ENCODE results near the gene ABHD3. TPM values are rescaled to one million over a fixed set of nuclear protein-coding genes. Genes with fewer than 3 reads are reported as not detected.
"Not testable (repeated sequence)": the region's sequence is repeated elsewhere in the genome, so short reads cannot be mapped to it uniquely, and the experiment has no call there.

Gene ABHD3
- total RNA-seq, 1 donor from 2014 or later = 10.5 TPM

DNA sequence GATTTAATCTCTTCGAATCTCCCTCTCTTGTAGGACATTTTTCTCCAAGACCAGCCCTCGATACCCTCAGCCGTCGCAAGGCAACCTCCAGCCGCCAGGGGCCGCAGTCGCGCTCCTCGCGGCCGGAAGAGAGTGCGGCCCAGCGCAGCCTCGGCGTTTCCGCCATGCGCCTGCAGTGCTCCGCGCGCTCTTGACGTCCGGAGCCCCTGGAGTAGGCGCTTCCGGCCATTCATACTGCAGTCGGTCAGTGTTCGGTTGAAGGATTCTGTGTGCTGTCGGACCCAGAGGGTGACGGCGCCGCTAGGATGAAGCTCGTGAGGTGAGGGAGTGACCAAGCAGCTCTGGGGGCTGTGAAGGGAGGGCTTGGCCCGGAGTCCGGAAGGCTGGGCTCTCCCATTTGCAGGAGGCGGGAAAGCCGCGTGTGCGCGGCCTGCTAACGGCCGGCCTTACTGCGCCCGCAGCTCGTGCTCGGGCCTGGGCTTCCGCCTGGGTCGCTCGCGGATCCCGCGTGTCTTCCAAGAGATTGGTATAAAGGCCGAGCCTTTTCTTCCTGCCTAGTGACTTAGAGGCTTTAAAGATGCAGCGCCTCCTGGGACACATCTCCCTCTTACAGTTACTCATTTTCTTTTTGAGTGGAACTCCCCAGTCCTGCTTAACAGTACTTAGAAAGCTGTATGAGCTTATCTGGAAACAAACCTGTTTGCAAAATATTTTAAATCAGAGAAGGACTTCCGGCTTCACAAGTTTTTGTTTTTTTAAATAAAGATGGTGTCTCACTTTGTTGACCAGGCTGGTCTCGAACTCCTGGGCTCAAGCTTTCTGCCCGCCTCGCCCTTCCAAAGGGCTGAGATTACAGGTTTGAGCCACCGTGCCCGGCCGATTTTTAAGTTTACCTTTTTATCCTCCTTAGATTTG is 92.2 kb downstream of the ABHD3 start, which contains the start of gene SNRPD1:
Gene SNRPD1 (plus strand): TSS at position 190 of the 915 bp plus-strand sequence. CDS start 116 bp downstream, at position 306.
- Histone ChIP-seq H3K27me3 (ENCODE audit: control insufficient read depth, insufficient read depth, low read length) (no peaks in the 10 kb centered on the region), H3K4me3 (ENCODE audit: low read depth, low read length) (peak within 1 kb of the TSS; percentile 95), H3K36me3 (ENCODE audit: control insufficient read depth, insufficient read depth, low read length) (no peaks in the 10 kb centered on the region)
- no peak for FAIRE-seq
- DNase-seq (ENCODE audit: low read depth) = peak; percentile 79
- TF ChIP-seq, protein P1, sequence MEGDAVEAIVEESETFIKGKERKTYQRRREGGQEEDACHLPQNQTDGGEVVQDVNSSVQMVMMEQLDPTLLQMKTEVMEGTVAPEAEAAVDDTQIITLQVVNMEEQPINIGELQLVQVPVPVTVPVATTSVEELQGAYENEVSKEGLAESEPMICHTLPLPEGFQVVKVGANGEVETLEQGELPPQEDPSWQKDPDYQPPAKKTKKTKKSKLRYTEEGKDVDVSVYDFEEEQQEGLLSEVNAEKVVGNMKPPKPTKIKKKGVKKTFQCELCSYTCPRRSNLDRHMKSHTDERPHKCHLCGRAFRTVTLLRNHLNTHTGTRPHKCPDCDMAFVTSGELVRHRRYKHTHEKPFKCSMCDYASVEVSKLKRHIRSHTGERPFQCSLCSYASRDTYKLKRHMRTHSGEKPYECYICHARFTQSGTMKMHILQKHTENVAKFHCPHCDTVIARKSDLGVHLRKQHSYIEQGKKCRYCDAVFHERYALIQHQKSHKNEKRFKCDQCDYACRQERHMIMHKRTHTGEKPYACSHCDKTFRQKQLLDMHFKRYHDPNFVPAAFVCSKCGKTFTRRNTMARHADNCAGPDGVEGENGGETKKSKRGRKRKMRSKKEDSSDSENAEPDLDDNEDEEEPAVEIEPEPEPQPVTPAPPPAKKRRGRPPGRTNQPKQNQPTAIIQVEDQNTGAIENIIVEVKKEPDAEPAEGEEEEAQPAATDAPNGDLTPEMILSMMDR (IDR thresholded peaks at IDR 0.05; ENCODE audit: insufficient read depth, low read length, severe bottlenecking) = peak; percentile 95

DNA sequence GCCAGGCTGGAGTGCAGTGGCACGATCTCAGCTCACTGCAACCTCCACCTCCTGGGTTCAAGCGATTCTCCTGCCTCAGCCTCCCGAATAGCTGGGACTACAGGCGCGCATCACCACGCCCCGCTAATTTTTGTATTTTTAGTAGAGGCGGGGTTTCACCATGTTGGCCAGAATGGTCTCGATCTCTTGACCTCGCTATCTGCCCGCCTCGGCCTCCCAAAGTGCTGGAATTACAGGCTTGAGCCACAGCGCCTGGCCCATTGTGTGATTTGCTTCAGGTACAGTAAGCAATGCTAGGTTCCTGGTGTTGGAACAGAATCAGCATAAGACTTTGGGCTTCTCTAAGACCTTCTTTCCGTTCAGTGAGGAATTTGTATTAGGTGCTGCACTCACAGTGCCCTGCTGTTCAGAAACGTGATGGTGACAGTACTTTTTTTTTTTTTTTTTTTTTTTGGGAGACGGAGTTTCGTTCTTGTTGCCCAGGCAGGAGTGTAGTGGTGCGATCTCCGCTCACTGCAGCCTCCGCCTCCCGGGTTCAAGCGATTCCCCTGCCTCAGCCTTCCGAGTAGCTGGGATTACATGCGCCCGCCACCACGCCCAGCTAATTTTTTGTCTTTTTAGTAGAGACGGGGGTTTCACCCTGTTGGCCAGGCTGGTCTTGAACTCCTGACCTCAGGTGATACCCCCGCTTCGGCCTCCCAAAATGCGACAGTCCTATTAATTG is 93.0 kb downstream of the ABHD3 start:
- not testable (repeated sequence) for FAIRE-seq; DNase-seq (ENCODE audit: low read depth); H3K36me3 ChIP-seq (ENCODE audit: control insufficient read depth, insufficient read depth, low read length); H3K27me3 ChIP-seq (ENCODE audit: control insufficient read depth, insufficient read depth, low read length)
- peak overlapping the region; percentile 95 for H3K4me3 ChIP-seq (ENCODE audit: low read depth, low read length)

DNA sequence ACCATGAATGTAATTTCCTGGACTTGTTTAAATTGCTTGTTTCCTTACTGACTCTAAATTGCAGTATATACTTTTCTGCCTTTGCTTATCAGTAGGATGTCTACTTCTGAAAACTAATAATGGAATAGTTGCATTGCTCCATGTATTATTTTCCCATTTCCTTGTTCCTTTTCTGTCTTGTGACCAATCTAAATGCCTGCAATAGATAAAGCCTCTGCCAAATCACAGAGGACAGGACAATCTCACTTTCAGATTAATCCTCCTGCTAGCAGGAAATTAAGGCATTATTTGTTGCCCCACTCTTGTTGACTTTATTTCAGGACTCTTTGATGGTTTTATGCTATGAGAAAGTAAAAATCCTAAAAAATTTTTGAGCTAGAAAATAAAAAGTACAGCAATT is 99.4 kb downstream of the ABHD3 start:
- Histone ChIP-seq H3K27me3 (ENCODE audit: control insufficient read depth, insufficient read depth, low read length) (no peaks in the 10 kb centered on the region), H3K4me3 (ENCODE audit: low read depth, low read length) (no peak overlapping the region), H3K36me3 (ENCODE audit: control insufficient read depth, insufficient read depth, low read length) (no peaks in the 10 kb centered on the region)
- FAIRE-seq (no peak), DNase-seq (ENCODE audit: low read depth) (no peak)
- TF ChIP-seq, protein P1 (IDR thresholded peaks at IDR 0.05; ENCODE audit: insufficient read depth, low read length, severe bottlenecking) = no peak

DNA sequence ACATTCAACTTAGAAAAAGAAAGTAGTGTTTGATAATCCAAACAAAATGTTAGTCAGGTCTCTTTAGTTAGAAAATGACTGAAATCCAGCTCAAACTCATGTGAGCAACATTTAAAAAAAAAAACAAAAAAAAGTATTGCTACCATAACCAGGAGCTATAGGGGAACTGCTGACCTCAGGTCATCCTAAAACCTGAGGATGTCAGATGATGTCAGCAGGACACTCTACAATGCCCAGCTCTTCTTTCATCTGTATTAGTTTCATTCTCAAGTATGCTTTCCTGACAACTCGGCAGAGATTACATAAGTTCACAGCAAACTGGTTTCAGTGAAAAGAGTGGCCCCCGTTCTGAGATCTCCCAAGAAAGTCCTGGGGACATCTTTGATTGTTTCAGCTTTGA is 99.9 kb downstream of the ABHD3 start:
- no peak for DNase-seq (ENCODE audit: low read depth)
- TF ChIP-seq, protein P1 (IDR thresholded peaks at IDR 0.05; ENCODE audit: insufficient read depth, low read length, severe bottlenecking) = no peak
- Histone ChIP-seq H3K36me3 (ENCODE audit: control insufficient read depth, insufficient read depth, low read length) (no peaks in the 10 kb centered on the region), H3K4me3 (ENCODE audit: low read depth, low read length) (no peak overlapping the region), H3K27me3 (ENCODE audit: control insufficient read depth, insufficient read depth, low read length) (no peaks in the 10 kb centered on the region)
- no peak for FAIRE-seq

DNA sequence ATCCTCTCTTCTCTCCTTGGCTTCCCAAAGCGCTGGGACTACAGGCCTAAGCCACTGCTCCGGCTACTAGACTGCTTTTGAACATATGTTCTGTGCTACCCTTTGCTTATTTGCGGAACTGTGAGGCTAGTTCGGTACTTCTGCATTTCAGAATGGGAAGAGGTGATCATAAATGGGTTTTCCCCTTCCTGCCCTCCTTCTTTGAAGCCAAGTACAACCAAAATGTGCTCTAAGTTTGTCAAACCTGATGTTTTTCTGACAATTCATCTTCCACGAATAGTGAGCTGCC is 102.3 kb downstream of the ABHD3 start:
- H3K36me3 ChIP-seq (ENCODE audit: control insufficient read depth, insufficient read depth, low read length) = no peaks in the 10 kb centered on the region

More for the DNA sequence above, 102.3 kb downstream of the ABHD3 start:
- no peaks in the 10 kb centered on the region for H3K27me3 ChIP-seq (ENCODE audit: control insufficient read depth, insufficient read depth, low read length)
- TF ChIP-seq, protein P1 (IDR thresholded peaks at IDR 0.05; ENCODE audit: insufficient read depth, low read length, severe bottlenecking) = no peak
- no peak for DNase-seq (ENCODE audit: low read depth)
- H3K4me3 ChIP-seq (ENCODE audit: low read depth, low read length) = no peak overlapping the region
- no peak for FAIRE-seq

Other genes with a start within 250 kb of the ABHD3 start
- 15.0 and 17.8 TPM in 2 replicates for gene ESCO1, start 104.1 kb downstream of the ABHD3 start, total RNA-seq
- 12.4 and 21.4 TPM in 2 replicates for gene SNRPD1, start 92.5 kb downstream of the ABHD3 start, total RNA-seq
- 82.3 and 95.3 TPM in 2 replicates for gene MIB1, start 36.0 kb upstream of the ABHD3 start, total RNA-seq